Measurements from ENCODE around the gene FLT4. TPM values are rescaled to one million over a fixed set of nuclear protein-coding genes. Genes with fewer than 3 reads are reported as not detected.
A peak's percentile ranks its signal among the peaks of the same experiment; 100 is the strongest.

The FLT4 gene
- total RNA-seq, 6 experiments from 2014 or later, result 5.3 to 15.1 (median 8.0) TPM

DNA sequence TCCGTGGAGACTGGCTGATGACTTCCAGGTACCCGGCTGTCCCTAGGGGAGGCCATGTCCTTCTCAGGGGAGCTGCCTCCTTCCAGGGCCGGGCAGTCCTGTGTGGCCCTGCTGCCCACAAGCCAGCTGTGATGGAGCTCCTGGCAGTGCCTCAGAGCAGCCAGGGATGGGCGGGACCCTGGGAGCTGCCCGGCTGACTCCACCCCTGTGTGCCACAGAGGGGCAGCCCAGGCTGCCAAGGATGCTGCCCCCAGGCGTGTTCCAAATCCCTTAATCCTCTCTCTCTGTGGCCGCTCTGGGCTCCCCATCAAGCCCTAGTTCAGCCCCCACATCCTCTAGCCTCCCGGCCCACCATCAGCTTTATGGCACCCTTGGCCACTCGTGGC lies 51.1 kb downstream of the FLT4 start:
- no peak for ATAC-seq
- Histone ChIP-seq H3K4me1 (peaks cover 0 to 5% (median 2%) of the 10 kb centered on the region in 4 donors), H3K27me3 (no peaks in the 10 kb centered on the region), H3K36me3 (no peaks in the 10 kb centered on the region), H3K27ac (no peak overlapping the region), H3K4me3 (no peak overlapping the region), H3K9me3 (no peaks in the 10 kb centered on the region)
- TF ChIP-seq, protein P1, sequence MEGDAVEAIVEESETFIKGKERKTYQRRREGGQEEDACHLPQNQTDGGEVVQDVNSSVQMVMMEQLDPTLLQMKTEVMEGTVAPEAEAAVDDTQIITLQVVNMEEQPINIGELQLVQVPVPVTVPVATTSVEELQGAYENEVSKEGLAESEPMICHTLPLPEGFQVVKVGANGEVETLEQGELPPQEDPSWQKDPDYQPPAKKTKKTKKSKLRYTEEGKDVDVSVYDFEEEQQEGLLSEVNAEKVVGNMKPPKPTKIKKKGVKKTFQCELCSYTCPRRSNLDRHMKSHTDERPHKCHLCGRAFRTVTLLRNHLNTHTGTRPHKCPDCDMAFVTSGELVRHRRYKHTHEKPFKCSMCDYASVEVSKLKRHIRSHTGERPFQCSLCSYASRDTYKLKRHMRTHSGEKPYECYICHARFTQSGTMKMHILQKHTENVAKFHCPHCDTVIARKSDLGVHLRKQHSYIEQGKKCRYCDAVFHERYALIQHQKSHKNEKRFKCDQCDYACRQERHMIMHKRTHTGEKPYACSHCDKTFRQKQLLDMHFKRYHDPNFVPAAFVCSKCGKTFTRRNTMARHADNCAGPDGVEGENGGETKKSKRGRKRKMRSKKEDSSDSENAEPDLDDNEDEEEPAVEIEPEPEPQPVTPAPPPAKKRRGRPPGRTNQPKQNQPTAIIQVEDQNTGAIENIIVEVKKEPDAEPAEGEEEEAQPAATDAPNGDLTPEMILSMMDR (IDR thresholded peaks at IDR 0.05), result no peak
- DNase-seq, result no peak
- intact Hi-C loops (cut with DNase I), result no loop called here
- no CpG with 5 or more reads among the region's 9 CpGs for WGBS (ENCODE audit: insufficient coverage, low coverage, low lambda C conversion rate, missing lambda C conversion rate)

DNA sequence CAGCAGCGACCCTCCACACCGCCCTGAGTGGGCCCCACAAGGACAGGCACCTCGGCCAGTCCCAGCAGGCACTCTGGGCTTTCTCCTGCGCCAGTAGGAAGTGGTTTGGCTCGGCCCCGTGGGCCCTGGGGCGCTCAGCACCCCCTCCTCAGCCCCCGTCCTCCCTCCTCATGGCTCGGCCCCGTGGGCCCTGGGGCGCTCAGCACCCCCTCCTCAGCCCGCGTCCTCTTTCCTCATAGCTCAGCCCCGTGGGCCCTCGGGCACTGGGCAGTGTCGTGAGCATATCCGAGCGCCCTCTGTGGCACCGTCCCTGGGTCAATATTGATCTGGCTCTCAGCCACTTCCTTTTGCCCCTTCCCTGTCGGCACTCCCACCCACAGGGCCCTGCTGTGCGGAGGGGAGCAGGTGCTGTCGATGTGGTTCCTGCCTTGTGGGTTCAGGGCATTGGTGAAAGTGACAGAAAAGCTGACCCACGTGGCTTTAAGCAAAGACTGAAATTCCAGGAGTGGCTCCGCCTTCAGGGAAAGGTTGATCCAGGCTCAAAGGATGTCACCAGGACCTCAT lies 52.6 kb downstream of the FLT4 start:
- DNase-seq (no peak), ATAC-seq (no peak)
- no peak for TF ChIP-seq POLR2A (IDR thresholded peaks at IDR 0.05)
- TF ChIP-seq, protein P1 (IDR thresholded peaks at IDR 0.05), result no peak
- Histone ChIP-seq H3K4me3 (no peak overlapping the region), H3K27me3 (no peaks in the 10 kb centered on the region), H3K36me3 (no peaks in the 10 kb centered on the region), H3K27ac (no peak overlapping the region), H3K4me1 (peaks cover 0 to 5% (median 2%) of the 10 kb centered on the region in 4 donors), H3K9me3 (no peaks in the 10 kb centered on the region)
- intact Hi-C loops (cut with DNase I), result no loop called here
- 54% methylated on average over 14 of the region's 24 CpGs for WGBS (ENCODE audit: insufficient coverage, low coverage, low lambda C conversion rate, missing lambda C conversion rate)

DNA sequence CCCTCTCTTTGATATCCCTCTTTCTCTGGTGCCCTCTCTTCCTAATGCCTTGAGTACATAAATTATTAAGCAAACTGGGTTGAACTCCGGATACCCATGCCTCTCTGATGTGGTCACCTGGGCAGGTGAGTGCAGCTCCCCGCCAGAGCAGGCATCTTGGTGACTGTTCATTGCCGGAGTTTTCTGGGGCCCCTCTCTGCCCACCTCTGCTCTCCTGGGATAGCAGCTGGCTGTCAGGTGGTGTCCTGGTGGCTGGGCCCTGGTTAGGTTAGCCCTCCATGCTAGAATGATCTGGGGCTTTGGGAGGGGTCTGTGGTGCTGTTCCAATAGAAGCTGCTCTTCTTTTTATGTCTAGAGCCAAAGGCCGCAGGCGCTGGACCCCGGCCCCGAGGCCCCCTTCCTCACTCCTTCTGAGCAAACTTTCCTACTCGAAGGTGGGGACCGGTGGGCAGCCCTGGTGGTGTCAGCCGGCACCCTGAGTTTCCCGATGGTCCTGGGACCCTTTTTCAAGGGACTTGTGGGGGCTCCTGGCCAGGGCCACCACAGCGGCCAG lies 53.2 kb downstream of the FLT4 start:
- H3K4me3 ChIP-seq, result no peak overlapping the region
- peaks cover 0 to 2% of the 10 kb centered on the region in 2 donors for H3K27me3 ChIP-seq
- peak in 1 of 4 donors; percentile 13 for ATAC-seq
- 82% methylated on average over 3 of the region's 12 CpGs for WGBS (ENCODE audit: insufficient coverage, low coverage, low lambda C conversion rate, missing lambda C conversion rate)
- no peaks in the 10 kb centered on the region for H3K36me3 ChIP-seq
- DNase-seq, result no peak
- TF ChIP-seq POLR2A (IDR thresholded peaks at IDR 0.05), result no peak
- TF ChIP-seq, protein P1 (IDR thresholded peaks at IDR 0.05), result no peak
- H3K9me3 ChIP-seq, result no peaks in the 10 kb centered on the region
- H3K4me1 ChIP-seq, result peaks cover 0 to 10% (median 2%) of the 10 kb centered on the region in 4 donors
- H3K27ac ChIP-seq, result no peak overlapping the region
- intact Hi-C loops (cut with DNase I), result no loop called here

DNA sequence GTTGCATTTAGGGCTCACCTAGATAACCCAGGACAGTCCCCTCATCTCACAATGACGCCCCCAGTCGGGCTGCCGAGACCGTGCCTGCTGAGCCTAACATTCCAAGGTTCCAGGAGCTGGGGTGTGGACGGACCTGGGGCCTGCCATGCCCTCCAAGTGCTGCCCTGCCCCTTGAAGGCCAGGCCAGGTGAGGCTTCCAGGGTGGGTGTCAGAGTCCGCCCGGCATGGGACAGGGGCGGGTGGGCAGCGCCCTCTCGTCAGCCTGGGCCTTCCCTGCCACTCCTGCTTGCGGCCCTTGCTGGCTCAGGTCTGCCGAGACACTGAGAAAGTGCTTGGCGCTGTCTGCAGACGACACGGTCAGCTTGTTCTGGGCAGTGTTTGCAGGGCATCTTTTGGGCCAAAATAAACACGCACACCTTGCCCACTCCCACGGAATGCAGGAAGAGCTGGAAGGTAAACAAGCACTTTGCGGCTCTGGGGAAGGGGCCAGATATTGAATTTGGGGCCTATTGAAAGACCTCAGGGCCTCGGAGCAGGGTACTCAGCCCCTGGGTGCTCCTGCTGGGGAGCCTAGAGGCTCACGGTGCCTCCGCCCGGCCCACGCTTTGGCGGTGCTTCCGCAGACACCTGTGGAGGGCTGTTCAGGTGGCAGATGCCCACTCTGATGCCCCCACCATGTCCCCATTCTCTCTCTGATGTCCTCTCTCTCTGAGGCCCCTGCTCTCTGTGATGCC lies 53.9 kb downstream of the FLT4 start:
- H3K36me3 ChIP-seq, result no peaks in the 10 kb centered on the region
- DNase-seq, result peak in 2 of 3 donors; percentile 18 to 48
- peaks cover 0 to 14% (median 2%) of the 10 kb centered on the region in 4 donors for H3K4me1 ChIP-seq
- WGBS (ENCODE audit: insufficient coverage, low coverage, low lambda C conversion rate, missing lambda C conversion rate), result 52% methylated on average over 6 of the region's 25 CpGs
- H3K9me3 ChIP-seq, result no peaks in the 10 kb centered on the region
- TF ChIP-seq, protein P1 (IDR thresholded peaks at IDR 0.05), result no peak
- no peak for TF ChIP-seq POLR2A (IDR thresholded peaks at IDR 0.05)
- H3K27me3 ChIP-seq, result peaks cover 0 to 9% of the 10 kb centered on the region in 2 donors
- H3K4me3 ChIP-seq, result no peak overlapping the region
- intact Hi-C loops (cut with DNase I), result no loop called here
- no peak overlapping the region for H3K27ac ChIP-seq
- ATAC-seq, result peak; percentile 43 to 54 (median 47)

Measured in right lobe of liver (tissue), 6 donors.